Measurements from ENCODE around the gene SPATA33. TPM values are rescaled to one million over a fixed set of nuclear protein-coding genes. Genes with fewer than 3 reads are reported as not detected.

The SPATA33 gene
- total RNA-seq, 5 donors from 2014 or later (not counting 1 experiment from before 2014, with no cell fraction given), result 5.0 to 11.1 (median 8.1) TPM

GRCh38 chr16:89704281-89704680, 46.6 kb downstream of the SPATA33 start:
- Histone ChIP-seq H3K27me3 (replicated peaks in 1 of 2; ENCODE audit: control insufficient read depth in 2 of 2, extremely low read depth in 1 of 2, insufficient read depth in 2 of 2, low read length in 1 of 2) (peaks cover 0 to 3% of the 10 kb centered on the region in 2 experiments), H3K9me3 (no peaks in the 10 kb centered on the region), H3K27ac (ENCODE audit: low read length) (no peak overlapping the region), H3K36me3 (ENCODE audit: control insufficient read depth in 2 of 2, extremely low read depth in 1 of 2, insufficient read depth in 1 of 2, low read length in 1 of 2) (peaks cover 0 to 4% of the 10 kb centered on the region in 2 donors), H3K4me3 (ENCODE audit: control insufficient read depth in 1 of 2, extremely low read depth in 1 of 2, low read length in 1 of 2) (no peak overlapping the region), H3K4me1 (ENCODE audit: control insufficient read depth in 1 of 2, extremely low read depth in 1 of 2, insufficient read depth in 2 of 2, low read length in 2 of 2) (peaks cover 4 to 38% of the 10 kb centered on the region in 2 experiments)
- Mint-ChIP-seq H3K36me3 (no peaks in the 10 kb centered on the region), H3K4me1 (peaks cover 13 to 23% (median 18%) of the 10 kb centered on the region in 3 donors), H3K4me3 (no peak overlapping the region), H3K27ac (no peak overlapping the region), H3K9me3 (no peaks in the 10 kb centered on the region), H3K27me3 (no peaks in the 10 kb centered on the region)
- 91% methylated on average over 7 of the region's 13 CpGs for WGBS (ENCODE audit: insufficient coverage)
- ChIA-PET POLR2A (interaction anchor here in 1 of 2 donors (0.6 to 0.7 kb wide), 3 partner anchors 58 to 1000 kb away, joined by 3 to 7 read pairs (median 3); no protein-coding TSS in a partner anchor), CTCF (interaction anchor here in 1 of 2 donors (1.2 kb wide), 1 partner anchor 20 kb away, joined by 3 read pairs; no protein-coding TSS in a partner anchor)
- no peak for ATAC-seq (replicated peaks in 1 of 4)
- DNase-seq, result no peak

GRCh38 chr16:89705006-89705405, 47.4 kb downstream of the SPATA33 start:
- DNase-seq (no peak), ATAC-seq (replicated peaks in 1 of 4) (no peak)
- H3K27ac ChIP-seq (ENCODE audit: low read length), result no peak overlapping the region
- H3K9me3 ChIP-seq, result no peaks in the 10 kb centered on the region
- H3K4me3 ChIP-seq (ENCODE audit: control insufficient read depth in 1 of 2, extremely low read depth in 1 of 2, low read length in 1 of 2), result no peak overlapping the region
- whole genome bisulfite sequencing (ENCODE audit: insufficient coverage), result 92% methylated on average over 4 of the region's 15 CpGs
- peaks cover 10 to 19% (median 15%) of the 10 kb centered on the region in 3 donors for H3K4me1 Mint-ChIP-seq
- H3K4me1 ChIP-seq (ENCODE audit: control insufficient read depth in 1 of 2, extremely low read depth in 1 of 2, insufficient read depth in 2 of 2, low read length in 2 of 2), result peaks cover 2 to 33% of the 10 kb centered on the region in 2 experiments
- H3K27ac Mint-ChIP-seq, result no peak overlapping the region
- ChIA-PET POLR2A (no interaction called here), CTCF (interaction anchor here in 1 of 2 donors (1.2 to 2.1 kb wide), 4 partner anchors 20 to 155 kb away, joined by 3 to 17 read pairs (median 10); no protein-coding TSS in a partner anchor)
- H3K36me3 Mint-ChIP-seq, result no peaks in the 10 kb centered on the region
- H3K4me3 Mint-ChIP-seq, result no peak overlapping the region
- H3K9me3 Mint-ChIP-seq, result no peaks in the 10 kb centered on the region
- H3K27me3 ChIP-seq (replicated peaks in 1 of 2; ENCODE audit: control insufficient read depth in 2 of 2, extremely low read depth in 1 of 2, insufficient read depth in 2 of 2, low read length in 1 of 2), result peaks cover 0 to 3% of the 10 kb centered on the region in 2 experiments
- H3K36me3 ChIP-seq (ENCODE audit: control insufficient read depth in 2 of 2, extremely low read depth in 1 of 2, insufficient read depth in 1 of 2, low read length in 1 of 2), result peaks cover 0 to 4% of the 10 kb centered on the region in 2 donors
- H3K27me3 Mint-ChIP-seq, result no peaks in the 10 kb centered on the region

GRCh38 chr16:89706518-89707260, 49.1 kb downstream of the SPATA33 start:
- Mint-ChIP-seq H3K27me3 (no peaks in the 10 kb centered on the region), H3K4me3 (no peak overlapping the region), H3K36me3 (no peaks in the 10 kb centered on the region), H3K4me1 (peaks cover 8 to 15% (median 12%) of the 10 kb centered on the region in 3 donors), H3K9me3 (no peaks in the 10 kb centered on the region), H3K27ac (no peak overlapping the region)
- H3K9me3 ChIP-seq, result no peaks in the 10 kb centered on the region
- H3K4me1 ChIP-seq (ENCODE audit: control insufficient read depth in 1 of 2, extremely low read depth in 1 of 2, insufficient read depth in 2 of 2, low read length in 2 of 2), result peaks cover 2 to 33% of the 10 kb centered on the region in 2 experiments
- ChIA-PET CTCF (interaction anchor here (0.6 to 2.1 kb wide), 19 partner anchors 17 to 204 kb away, joined by 3 to 17 read pairs (median 5); partner anchors contain the start of gene TCF25 (in 1 of the 2)), POLR2A (interaction anchor here in 1 of 2 donors (0.6 to 1.1 kb wide), 2 partner anchors 55 to 203 kb away, joined by 3 to 5 read pairs; no protein-coding TSS in a partner anchor)
- ATAC-seq (replicated peaks in 1 of 4) (no peak), DNase-seq (no peak)
- peaks cover 0 to 4% of the 10 kb centered on the region in 2 donors for H3K36me3 ChIP-seq (ENCODE audit: control insufficient read depth in 2 of 2, extremely low read depth in 1 of 2, insufficient read depth in 1 of 2, low read length in 1 of 2)
- H3K4me3 ChIP-seq (ENCODE audit: control insufficient read depth in 1 of 2, extremely low read depth in 1 of 2, low read length in 1 of 2), result no peak overlapping the region
- H3K27ac ChIP-seq (ENCODE audit: low read length), result no peak overlapping the region
- peaks cover 0 to 3% of the 10 kb centered on the region in 2 experiments for H3K27me3 ChIP-seq (replicated peaks in 1 of 2; ENCODE audit: control insufficient read depth in 2 of 2, extremely low read depth in 1 of 2, insufficient read depth in 2 of 2, low read length in 1 of 2)
- WGBS (ENCODE audit: insufficient coverage), result 87% methylated on average over 10 of the region's 14 CpGs

GRCh38 chr16:89707695-89708094, 50.1 kb downstream of the SPATA33 start:
- Histone ChIP-seq H3K36me3 (ENCODE audit: control insufficient read depth in 2 of 2, extremely low read depth in 1 of 2, insufficient read depth in 1 of 2, low read length in 1 of 2) (peaks cover 0 to 4% of the 10 kb centered on the region in 2 donors), H3K4me3 (ENCODE audit: control insufficient read depth in 1 of 2, extremely low read depth in 1 of 2, low read length in 1 of 2) (no peak overlapping the region), H3K27ac (ENCODE audit: low read length) (no peak overlapping the region), H3K4me1 (ENCODE audit: control insufficient read depth in 1 of 2, extremely low read depth in 1 of 2, insufficient read depth in 2 of 2, low read length in 2 of 2) (peaks cover 0 to 35% of the 10 kb centered on the region in 2 experiments), H3K9me3 (no peaks in the 10 kb centered on the region), H3K27me3 (replicated peaks in 1 of 2; ENCODE audit: control insufficient read depth in 2 of 2, extremely low read depth in 1 of 2, insufficient read depth in 2 of 2, low read length in 1 of 2) (peaks cover 0 to 11% of the 10 kb centered on the region in 2 experiments)
- Mint-ChIP-seq H3K36me3 (no peaks in the 10 kb centered on the region), H3K4me3 (no peak overlapping the region), H3K4me1 (peaks cover 6 to 12% (median 8%) of the 10 kb centered on the region in 3 donors), H3K27me3 (no peaks in the 10 kb centered on the region), H3K27ac (no peak overlapping the region), H3K9me3 (no peaks in the 10 kb centered on the region)
- ATAC-seq (replicated peaks in 1 of 4), result no peak
- ChIA-PET POLR2A (no interaction called here), CTCF (no interaction called here)
- DNase-seq, result no peak
- WGBS (ENCODE audit: insufficient coverage), result 92% methylated on average over 7 of the region's 9 CpGs

- Mint-ChIP-seq H3K27ac (no peak overlapping the region), H3K9me3 (no peaks in the 10 kb centered on the region), H3K36me3 (no peaks in the 10 kb centered on the region), H3K4me1 (peaks cover 5 to 11% (median 8%) of the 10 kb centered on the region in 3 donors), H3K27me3 (no peaks in the 10 kb centered on the region), H3K4me3 (no peak overlapping the region)
- Histone ChIP-seq H3K4me1 (ENCODE audit: control insufficient read depth in 1 of 2, extremely low read depth in 1 of 2, insufficient read depth in 2 of 2, low read length in 2 of 2) (peaks cover 0 to 31% of the 10 kb centered on the region in 2 experiments), H3K4me3 (ENCODE audit: control insufficient read depth in 1 of 2, extremely low read depth in 1 of 2, low read length in 1 of 2) (no peak overlapping the region), H3K36me3 (ENCODE audit: control insufficient read depth in 2 of 2, extremely low read depth in 1 of 2, insufficient read depth in 1 of 2, low read length in 1 of 2) (peaks cover 0 to 3% of the 10 kb centered on the region in 2 donors), H3K27ac (ENCODE audit: low read length) (no peak overlapping the region), H3K27me3 (replicated peaks in 1 of 2; ENCODE audit: control insufficient read depth in 2 of 2, extremely low read depth in 1 of 2, insufficient read depth in 2 of 2, low read length in 1 of 2) (peaks cover 0 to 12% of the 10 kb centered on the region in 2 experiments), H3K9me3 (no peaks in the 10 kb centered on the region)
- ChIA-PET POLR2A (no interaction called here), CTCF (interaction anchor here (0.7 to 1.1 kb wide), 2 partner anchors 29 to 152 kb away, joined by 3 read pairs; no protein-coding TSS in a partner anchor)
- DNase-seq, result no peak
- 91% methylated on average over 17 of the region's 19 CpGs for WGBS (ENCODE audit: insufficient coverage)
- no peak for ATAC-seq (replicated peaks in 1 of 4)
These were observed 50.9 kb downstream of the SPATA33 start for GRCh38 chr16:89708481-89708931.

GRCh38 chr16:89709166-89709565, 51.5 kb downstream of the SPATA33 start:
- H3K36me3 ChIP-seq (ENCODE audit: control insufficient read depth in 2 of 2, extremely low read depth in 1 of 2, insufficient read depth in 1 of 2, low read length in 1 of 2), result no peaks in the 10 kb centered on the region
- ChIA-PET CTCF (interaction anchor here in 1 of 2 donors (1.1 kb wide), 1 partner anchor 151 kb away, joined by 3 read pairs; no protein-coding TSS in a partner anchor), POLR2A (no interaction called here)
- peaks cover 5 to 11% (median 8%) of the 10 kb centered on the region in 3 donors for H3K4me1 Mint-ChIP-seq
- H3K9me3 Mint-ChIP-seq, result no peaks in the 10 kb centered on the region
- H3K27me3 ChIP-seq (replicated peaks in 1 of 2; ENCODE audit: control insufficient read depth in 2 of 2, extremely low read depth in 1 of 2, insufficient read depth in 2 of 2, low read length in 1 of 2), result peaks cover 0 to 12% of the 10 kb centered on the region in 2 experiments
- no peaks in the 10 kb centered on the region for H3K27me3 Mint-ChIP-seq
- H3K36me3 Mint-ChIP-seq, result no peaks in the 10 kb centered on the region
- no peak overlapping the region for H3K27ac Mint-ChIP-seq
- 87% methylated on average over 6 of the region's 10 CpGs for WGBS (ENCODE audit: insufficient coverage)
- DNase-seq (no peak), ATAC-seq (replicated peaks in 1 of 4) (no peak)
- H3K4me1 ChIP-seq (ENCODE audit: control insufficient read depth in 1 of 2, extremely low read depth in 1 of 2, insufficient read depth in 2 of 2, low read length in 2 of 2), result peaks cover 0 to 31% of the 10 kb centered on the region in 2 experiments
- H3K27ac ChIP-seq (ENCODE audit: low read length), result no peak overlapping the region
- no peaks in the 10 kb centered on the region for H3K9me3 ChIP-seq
- no peak overlapping the region for H3K4me3 Mint-ChIP-seq
- no peak overlapping the region for H3K4me3 ChIP-seq (ENCODE audit: control insufficient read depth in 1 of 2, extremely low read depth in 1 of 2, low read length in 1 of 2)

Data from T-cell (primary cell).